Measurements from ENCODE around the gene TNFRSF14.

The TNFRSF14 gene

GRCh38 chr1:2523891-2524609 is 32.1 kb upstream of the TNFRSF14 start:
- no peak for DNase-seq

GRCh38 chr1:2525572-2525919 is 30.6 kb upstream of the TNFRSF14 start:
- DNase-seq, result no peak

DNA sequence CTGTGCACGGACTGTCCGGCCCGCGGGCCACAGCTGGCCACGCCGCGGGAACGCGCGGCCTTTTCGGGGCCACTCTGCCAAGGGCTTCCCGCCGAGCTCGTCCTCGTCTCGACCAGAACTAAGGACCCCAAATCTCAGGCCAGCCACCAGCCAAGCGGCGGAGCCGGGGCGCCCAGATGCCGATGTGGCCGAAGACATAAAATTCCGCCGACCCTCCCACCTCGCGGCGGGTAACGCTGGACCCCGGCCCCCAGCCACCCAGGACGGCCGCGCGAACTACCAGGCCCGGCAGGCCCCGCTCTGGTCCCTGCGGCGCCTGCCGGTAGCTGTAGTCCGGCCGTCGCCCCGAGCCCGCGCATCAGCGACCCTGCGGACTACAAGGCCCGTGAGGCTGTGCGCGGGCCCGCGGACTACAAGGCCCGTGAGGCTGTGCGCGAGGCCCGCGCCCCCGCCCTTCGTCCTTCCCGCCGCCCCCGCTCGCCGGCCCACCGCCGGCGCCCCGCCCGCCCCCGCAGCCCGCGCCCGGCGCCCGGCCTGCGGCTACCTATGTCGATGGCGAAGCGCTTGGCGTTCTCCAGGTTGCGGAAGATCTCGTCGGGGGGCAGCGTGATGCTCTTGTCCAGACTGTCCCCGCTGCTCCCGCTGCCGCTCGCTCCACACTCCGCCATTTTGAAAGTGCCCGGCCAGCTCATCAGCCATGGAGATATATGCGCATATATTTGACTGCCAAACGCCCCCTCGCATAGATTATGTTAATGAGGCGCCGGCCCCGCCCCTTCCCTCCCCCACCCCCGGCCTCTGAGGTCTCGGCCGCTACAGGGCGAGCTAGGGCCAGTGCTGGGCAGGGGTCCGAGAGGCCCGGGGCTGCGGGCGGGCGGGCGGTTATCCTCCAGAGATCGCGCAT is 30.0 kb upstream of the TNFRSF14 start, which contains the start of gene PANK4:
Gene PANK4 (minus strand): TSS at position 677 of the 904 bp plus-strand sequence. CDS start 9 bp downstream, at position 668.
- peak; percentile 94 for DNase-seq

GRCh38 chr1:2526824-2527555 is 29.2 kb upstream of the TNFRSF14 start:
- no peak for DNase-seq

DNA sequence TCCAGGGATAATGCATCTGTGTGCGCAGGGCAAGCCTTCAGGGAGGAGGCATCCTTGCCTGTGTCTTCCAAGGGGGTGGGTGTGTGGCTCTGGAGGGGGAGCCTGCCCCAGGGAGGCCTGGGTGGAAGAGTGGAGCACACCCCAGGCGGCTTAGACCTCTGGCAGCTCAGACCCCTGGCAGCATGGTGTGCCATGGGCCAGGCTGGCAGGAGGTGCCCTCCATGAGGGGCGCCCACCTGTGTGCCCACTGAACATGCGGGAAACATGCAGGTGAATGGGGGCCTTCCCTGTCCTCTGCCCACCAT is 28.7 kb upstream of the TNFRSF14 start:
- DNase-seq, result no peak

GRCh38 chr1:2528016-2528415 is 28.2 kb upstream of the TNFRSF14 start:
- no peak for DNase-seq

DNA sequence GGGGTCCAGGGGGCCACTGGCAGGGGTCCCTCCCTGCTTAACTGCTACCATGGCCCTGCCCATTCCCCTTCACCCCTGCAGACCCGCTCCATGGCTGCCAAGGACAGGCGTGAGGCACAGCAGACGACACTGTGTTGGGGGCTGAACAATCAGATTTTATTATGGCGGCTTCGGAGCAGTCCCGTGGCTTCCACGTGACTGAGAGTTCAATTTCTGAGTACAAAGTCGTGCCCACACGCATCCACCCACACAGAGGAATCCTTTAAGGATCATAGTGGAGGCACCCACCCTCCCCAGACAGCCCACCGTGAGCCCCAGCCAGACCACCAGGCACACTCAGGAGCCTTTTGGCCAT is 27.6 kb upstream of the TNFRSF14 start:
- no peak for DNase-seq

- DNase-seq, result no peak
Observed at GRCh38 chr1:2528966-2529783, 27.0 kb upstream of the TNFRSF14 start.

GRCh38 chr1:2529784-2530512 is 26.2 kb upstream of the TNFRSF14 start, which contains the start of gene HES5:
TSS of gene HES5 (minus strand) at chr1:2530263. CDS start at chr1:2530164, 99 bp downstream.
- DNase-seq, result no peak

GRCh38 chr1:2530513-2531361 is 25.4 kb upstream of the TNFRSF14 start:
- DNase-seq, result no peak

GRCh38 chr1:2532485-2533160 is 23.5 kb upstream of the TNFRSF14 start:
- no peak for DNase-seq

GRCh38 chr1:2533365-2533764 is 22.8 kb upstream of the TNFRSF14 start:
- DNase-seq, result no peak

DNA sequence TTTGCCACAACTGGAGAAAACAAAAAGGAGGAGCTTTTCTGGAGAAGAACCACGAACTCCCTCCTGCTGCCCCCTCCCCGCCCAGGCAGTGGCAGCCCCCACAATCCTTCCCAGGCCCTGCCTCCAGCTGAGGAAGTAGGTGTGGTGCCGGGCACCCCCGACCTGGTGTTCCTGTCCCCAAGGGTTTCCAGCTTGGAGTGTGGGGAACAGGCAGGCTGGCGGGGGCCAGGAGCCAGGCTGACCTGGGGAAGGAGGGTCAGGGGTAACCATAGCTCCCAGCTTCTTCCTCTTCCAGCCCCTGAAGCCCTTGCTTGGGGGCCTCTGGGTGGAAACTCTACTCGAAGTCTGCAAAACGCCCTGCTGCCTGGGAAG is 21.9 kb upstream of the TNFRSF14 start:
- no peak for DNase-seq

DNA sequence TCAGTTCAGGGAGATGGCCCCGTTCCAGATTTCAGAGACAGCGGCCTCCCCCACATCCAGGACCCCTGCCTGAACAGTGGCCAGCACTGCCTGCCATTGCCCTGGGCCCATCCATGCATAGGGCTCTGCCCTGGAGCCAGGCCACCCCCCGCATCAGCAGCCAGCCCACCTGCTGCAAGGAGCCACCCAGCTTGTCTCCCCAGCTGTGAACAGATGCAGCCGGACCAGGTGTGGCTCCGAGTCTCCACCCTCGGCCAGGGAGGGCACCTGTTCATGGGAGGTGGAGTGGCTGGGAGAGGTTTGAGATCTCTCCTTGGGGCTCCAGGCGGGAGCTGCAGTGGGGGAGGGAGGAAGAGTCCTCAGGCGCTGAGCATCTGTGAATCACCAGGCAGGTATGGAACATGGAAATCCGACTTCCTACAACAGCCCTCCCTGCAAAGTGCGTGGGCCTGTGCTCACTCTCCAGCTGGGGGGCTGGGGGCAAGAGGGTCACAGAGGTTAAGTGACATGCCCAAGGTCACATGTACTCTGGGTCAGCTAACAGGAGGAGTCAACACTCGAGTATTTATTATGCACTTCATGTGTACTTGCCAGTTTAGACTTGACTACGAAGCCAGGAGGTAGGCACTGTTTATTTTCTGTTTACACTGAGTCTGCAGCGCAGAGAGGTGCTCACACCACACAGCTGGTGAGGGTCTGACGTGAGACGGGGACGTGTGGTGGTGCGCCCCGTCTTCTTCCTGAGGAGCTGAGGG is 21.3 kb upstream of the TNFRSF14 start:
- DNase-seq, result no peak

GRCh38 chr1:2535455-2535854 is 20.7 kb upstream of the TNFRSF14 start:
- DNase-seq, result no peak

- no peak for DNase-seq
Observed at GRCh38 chr1:2535981-2536380, 20.2 kb upstream of the TNFRSF14 start.

- no peak for DNase-seq
Observed at GRCh38 chr1:2537784-2538115, 18.4 kb upstream of the TNFRSF14 start.

GRCh38 chr1:2538376-2538775 is 17.8 kb upstream of the TNFRSF14 start:
- no peak for DNase-seq

- no peak for DNase-seq
Observed at GRCh38 chr1:2538872-2539271, 17.3 kb upstream of the TNFRSF14 start.
